Astrocyte of the spinal cord (primary cell): ENCODE measurements around the gene KCNJ6.

ENCODE experiments used
- DNase-seq: peaks from one replicate; pipeline ENCODE4 v3.0.0; 2011; ENCODE audit warnings: low read depth, low spot score
- H3K4me3 ChIP-seq: 2 replicates; pipeline ENCODE4 v1.5.1; 2011; ENCODE audit warnings: low read depth, mild to moderate bottlenecking, low read length, moderate library complexity
- in situ Hi-C: cut with HindIII; loops from 2 replicates; pipeline ENCODE4 v1.10.0; 2017; ENCODE audit warnings: low sequenced_read_pairs
- TF ChIP-seq, protein P1 (sequence below): IDR thresholded peaks from 2 replicates; pipeline ENCODE4 v1.5.1; 2012; ENCODE audit warnings: low read depth, mild to moderate bottlenecking, low read length, inconsistent platforms

Gene KCNJ6

GRCh38 chr21:37682966-37683365 is 233.3 kb downstream of the KCNJ6 start:
- TF ChIP-seq, protein P1, sequence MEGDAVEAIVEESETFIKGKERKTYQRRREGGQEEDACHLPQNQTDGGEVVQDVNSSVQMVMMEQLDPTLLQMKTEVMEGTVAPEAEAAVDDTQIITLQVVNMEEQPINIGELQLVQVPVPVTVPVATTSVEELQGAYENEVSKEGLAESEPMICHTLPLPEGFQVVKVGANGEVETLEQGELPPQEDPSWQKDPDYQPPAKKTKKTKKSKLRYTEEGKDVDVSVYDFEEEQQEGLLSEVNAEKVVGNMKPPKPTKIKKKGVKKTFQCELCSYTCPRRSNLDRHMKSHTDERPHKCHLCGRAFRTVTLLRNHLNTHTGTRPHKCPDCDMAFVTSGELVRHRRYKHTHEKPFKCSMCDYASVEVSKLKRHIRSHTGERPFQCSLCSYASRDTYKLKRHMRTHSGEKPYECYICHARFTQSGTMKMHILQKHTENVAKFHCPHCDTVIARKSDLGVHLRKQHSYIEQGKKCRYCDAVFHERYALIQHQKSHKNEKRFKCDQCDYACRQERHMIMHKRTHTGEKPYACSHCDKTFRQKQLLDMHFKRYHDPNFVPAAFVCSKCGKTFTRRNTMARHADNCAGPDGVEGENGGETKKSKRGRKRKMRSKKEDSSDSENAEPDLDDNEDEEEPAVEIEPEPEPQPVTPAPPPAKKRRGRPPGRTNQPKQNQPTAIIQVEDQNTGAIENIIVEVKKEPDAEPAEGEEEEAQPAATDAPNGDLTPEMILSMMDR: no peak
- H3K4me3 ChIP-seq: no peak overlapping the region
- no peak for DNase-seq
- in situ Hi-C loops: no loop called here

DNA sequence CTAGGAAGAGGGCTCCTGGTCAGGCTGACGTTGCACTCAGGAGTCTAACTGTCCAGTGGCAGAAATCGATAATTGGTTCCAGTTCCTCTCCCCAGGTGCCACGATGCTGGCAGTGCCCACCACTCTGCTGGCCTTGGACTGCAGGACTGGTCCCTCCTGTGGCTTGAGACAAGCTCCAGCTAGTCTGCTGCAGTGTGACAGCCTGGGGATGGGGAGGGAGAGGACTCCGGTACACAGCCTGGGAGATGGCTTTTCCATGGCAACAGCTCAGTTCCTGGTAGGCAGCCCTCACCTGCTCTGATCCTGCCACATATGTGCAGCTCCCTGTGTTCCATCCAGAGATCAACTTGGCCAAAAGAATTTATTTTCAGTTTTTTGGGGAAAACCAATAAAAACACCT is 239.3 kb downstream of the KCNJ6 start:
- no peak for DNase-seq
- TF ChIP-seq, protein P1: no peak
- no peak overlapping the region for H3K4me3 ChIP-seq
- in situ Hi-C loops: no loop called here

DNA sequence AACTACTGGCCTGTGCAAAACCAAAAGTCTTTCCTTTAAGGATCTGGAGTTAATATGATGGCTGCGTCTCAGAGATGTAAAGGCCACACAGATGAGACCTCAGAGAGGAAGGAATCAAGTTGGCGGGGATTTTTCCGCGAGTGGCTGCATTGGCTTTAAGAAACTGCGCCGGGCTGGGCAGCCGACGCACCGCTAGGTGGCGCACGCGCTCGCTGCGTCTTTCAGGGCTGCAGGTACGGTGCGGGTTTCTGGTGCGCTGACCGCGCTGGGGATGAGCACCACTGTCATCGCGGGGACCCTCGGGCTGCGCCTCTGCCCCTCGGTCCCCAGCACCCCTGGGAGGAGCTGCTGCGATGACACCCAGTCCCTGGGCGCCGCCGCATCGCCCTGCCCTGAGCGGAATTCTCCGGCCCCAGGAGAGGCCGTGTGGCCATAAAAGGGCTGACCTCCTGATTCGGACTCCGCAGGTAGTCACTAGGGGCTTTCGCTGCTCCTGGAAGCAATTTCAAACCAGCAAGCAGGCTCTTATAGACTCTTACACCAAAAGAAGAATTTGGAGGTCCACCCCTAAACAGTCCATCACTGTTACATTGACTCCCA is 241.0 kb downstream of the KCNJ6 start:
- DNase-seq: peak; percentile 43

DNA sequence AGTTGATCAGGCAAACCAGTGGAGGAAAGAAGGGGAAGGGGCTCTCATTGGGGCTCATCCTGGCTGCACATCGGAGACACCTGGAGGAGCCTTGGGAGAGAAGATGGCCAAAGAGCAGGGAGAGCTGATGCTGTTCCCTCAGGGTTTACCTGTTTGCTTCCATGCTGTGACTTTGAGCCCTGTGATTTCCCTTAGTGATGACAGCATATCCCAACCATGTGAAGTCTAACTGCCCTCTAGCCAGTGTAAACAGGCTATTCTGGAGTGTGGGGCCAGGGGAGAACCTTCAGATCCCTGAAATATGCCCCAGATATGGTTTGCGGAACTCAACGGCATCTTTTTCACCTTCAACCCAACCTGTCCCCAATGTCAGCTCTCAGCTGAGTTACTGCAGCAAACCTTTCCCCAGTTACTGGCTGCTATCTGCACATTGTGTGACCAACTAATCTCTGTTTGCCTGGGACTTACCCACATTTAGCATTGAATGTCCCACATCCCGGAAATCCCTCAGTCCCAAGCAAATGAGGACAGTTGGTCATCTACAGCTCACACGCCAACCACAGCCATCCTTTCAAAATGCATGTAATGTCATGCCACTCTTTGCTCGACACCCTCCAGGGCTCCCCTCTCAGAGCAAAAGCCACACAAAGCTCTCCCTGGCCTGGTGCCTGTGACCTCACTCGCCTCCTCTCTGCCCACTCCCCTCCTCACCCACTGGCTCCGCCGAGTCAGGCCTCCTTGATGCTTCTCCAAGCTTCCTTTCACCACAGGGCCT is 242.3 kb downstream of the KCNJ6 start:
- TF ChIP-seq, protein P1: no peak
- no peak overlapping the region for H3K4me3 ChIP-seq
- no peak for DNase-seq
- in situ Hi-C loops: no loop called here

More for the DNA sequence above, 241.0 kb downstream of the KCNJ6 start:
- in situ Hi-C loops: no loop called here
- TF ChIP-seq, protein P1: peak; percentile 97
- no peak overlapping the region for H3K4me3 ChIP-seq

- H3K4me3 ChIP-seq: no peak overlapping the region
- TF ChIP-seq, protein P1: no peak
- no peak for DNase-seq
- in situ Hi-C loops: no loop called here
These were observed 244.9 kb downstream of the KCNJ6 start for GRCh38 chr21:37671381-37671780.

DNA sequence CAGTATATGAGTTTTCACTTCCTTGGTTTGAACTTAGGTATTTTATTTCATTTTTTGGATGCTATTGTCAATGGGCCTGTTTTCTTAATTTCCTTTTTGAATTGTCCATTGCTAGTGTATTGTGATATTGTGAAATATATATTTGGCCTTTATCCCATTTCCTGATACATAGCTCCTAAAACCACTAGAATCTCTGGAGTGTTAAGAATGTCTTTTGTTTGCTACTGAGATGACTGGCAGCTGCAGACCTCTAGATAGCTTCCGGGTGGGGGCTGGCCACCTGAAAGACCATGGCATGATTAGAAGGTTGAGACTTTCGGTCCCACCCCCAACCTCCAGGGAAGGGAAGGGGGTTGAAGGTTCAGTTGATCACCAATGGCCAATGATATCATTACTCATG is 245.4 kb downstream of the KCNJ6 start:
- no peak overlapping the region for H3K4me3 ChIP-seq
- in situ Hi-C loops: no loop called here
- no peak for DNase-seq
- TF ChIP-seq, protein P1: no peak
